HG03066 (cell line): ENCODE data around the gene MARF1.
"Not testable (repeated sequence)": the region's sequence is repeated elsewhere in the genome, so short reads cannot be mapped to it uniquely, and the experiment has no call there.

Source experiments
- ATAC-seq: cut with Tn5 transposase; IDR thresholded peaks from one replicate; pipeline ENCODE4 v1.9.1; 2021; ENCODE audit warnings: low read depth; ENCODE audit not compliant: unreplicated experiment

The MARF1 gene

DNA sequence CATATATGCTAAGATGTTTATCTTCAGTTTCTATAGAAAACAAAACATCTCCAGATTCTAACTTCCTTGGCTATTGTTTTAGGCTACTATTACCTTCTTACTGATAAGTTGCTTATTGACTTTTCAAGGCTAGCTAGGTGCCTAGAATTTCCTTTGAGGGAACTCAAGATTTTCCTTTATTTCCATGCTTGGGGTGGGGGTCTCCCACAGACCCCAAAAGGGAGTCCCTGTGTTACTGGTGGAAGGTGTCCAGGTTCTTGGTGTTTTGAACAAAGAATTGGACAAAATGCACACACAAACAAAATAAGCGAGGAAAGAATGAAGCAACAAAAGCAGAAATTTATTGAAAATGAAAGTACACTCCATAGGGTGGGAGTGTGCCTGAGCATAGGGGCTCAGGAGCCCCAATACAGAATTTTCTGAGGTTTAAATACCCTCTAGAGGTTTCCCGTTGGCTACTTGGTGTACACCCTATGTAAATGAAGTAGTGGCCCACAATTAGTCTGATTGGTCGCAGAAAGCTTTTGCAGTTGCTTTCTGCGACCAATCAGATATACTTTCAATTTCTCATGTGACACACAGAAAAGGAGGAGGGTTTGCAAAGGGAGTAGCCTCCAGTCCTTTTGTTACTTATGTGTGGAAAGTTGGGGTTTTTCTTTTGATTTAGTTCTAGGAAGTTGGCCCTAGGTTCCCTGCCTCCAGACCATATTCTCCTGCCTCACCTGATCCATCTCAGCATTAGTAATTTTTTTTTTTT lies 67.5 kb downstream of the MARF1 start:
- no peak for ATAC-seq

DNA sequence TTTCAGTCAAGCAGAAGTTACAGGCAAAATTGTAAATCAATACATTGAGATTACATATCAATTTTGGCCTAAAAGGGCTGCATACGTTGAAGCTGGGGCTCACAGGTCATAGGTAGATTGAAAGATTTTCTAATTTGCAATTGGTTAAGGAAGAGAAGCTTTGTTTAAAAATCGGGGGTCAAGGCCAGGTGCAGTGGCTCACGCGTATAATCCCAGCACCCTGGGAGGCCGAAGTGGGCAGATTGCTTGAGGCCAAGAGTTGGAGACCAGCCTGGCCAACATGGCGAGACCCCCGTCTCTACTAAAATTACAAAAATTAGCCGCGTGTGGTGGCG lies 68.4 kb downstream of the MARF1 start:
- no peak for ATAC-seq

DNA sequence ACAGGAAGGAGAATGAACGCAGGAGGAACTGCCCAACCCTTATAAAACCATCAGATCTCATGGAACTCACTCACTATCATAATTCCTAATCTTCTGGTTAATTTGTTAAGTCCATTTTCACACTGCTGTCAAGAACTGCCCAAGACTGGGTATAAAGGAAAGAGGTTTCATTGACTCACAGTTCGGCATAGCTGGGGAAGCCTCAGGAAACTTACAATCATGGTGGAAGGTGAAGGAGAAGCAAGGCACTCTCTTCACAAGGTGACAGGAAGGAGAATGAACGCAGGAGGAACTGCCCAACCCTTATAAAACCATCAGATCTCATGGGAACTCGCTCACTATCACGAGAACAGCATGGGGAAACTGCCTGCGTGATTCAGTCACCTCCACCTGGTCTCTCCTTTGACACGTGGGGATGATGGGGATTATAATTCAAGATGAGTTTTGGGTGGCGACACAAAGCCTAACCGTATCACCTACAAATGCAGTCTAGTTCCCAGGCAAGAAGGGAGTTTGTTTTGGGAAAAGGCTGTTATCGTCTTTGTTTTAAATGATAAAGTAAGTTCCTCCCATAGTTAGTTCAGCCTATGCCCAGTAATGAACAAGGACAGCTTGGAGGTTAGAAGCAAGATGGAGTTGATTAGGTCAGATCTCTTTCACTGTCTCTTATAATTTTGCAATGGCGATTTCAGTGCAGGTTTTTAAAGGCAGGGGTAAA lies 68.9 kb downstream of the MARF1 start:
- not testable (repeated sequence) for ATAC-seq

DNA sequence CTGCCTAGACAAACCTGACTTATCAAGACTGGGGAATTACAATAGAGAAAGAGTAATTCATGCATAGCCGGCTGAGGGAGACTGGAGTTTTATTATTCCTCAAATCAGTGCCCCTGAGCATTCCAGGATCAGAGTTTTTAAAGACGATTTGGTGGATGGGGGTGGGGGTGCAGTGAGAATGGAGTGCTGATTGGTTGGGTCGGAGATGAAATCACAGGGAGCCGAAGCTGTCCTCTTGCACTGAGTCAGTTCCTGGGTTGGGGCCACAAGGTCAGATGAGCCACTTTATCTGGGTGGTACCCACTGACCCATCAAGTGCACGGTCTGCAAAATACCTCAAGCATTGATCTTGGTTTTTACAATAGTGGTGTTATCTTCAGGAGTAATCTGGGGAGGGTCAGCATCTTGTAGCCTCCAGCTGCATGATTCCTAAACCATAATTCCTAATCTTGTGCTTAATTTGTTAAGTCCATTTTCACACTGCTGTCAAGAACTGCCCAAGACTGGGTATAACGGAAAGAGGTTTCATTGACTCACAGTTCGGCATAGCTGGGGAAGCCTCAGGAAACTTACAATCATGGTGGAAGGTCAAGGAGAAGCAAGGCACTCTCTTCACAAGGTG lies 69.6 kb downstream of the MARF1 start:
- no peak for ATAC-seq

DNA sequence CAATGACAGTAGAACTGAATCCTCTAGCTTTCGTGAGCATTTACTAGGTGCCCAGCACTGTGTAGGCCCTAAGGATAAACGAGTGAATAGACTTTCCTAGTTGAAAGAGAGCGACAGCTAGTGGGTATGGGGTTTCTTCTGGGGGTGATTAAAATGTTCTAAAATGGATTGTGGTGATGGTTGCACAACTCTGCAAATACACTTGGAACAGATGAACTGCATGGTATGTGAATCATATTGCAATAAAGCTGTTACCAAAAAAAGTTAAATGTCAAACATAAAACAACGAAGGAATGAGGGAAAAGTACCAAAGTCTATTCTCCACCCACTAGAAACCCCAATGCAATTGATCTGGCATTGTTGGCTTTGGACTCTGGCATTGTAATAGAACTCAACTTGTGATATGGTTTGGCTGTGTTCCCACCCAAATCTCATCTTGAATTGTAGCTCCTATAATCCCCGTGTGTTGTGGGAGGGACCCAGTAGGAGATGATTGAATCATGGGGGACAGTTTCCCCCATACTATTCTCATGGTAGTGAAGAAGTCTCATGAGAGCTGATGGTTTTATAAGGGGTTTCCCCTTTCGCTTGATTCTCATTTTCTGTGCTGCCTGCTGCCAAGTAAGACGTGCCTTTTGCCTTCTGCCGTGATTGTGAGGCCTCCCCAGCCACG lies 70.5 kb downstream of the MARF1 start:
- ATAC-seq, result no peak

DNA sequence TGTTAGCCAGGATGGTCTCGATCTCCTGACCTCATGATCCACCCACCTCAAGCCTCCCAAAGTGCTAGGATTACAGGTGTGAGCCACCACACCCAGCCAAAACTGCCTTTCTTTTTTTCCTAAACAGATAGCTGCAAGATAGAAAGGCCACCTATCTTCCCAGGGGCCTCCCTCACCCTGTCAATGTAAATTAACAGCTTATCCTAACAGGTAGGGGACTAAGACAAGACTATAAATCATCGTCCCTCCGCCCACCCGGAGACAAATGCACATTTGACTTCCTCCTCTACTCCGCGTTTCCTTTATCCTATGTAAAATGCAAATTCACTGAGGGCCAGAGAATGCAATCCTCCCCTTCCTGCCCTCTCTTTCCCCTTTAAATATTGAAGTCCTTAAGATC lies 71.4 kb downstream of the MARF1 start:
- no peak for ATAC-seq

DNA sequence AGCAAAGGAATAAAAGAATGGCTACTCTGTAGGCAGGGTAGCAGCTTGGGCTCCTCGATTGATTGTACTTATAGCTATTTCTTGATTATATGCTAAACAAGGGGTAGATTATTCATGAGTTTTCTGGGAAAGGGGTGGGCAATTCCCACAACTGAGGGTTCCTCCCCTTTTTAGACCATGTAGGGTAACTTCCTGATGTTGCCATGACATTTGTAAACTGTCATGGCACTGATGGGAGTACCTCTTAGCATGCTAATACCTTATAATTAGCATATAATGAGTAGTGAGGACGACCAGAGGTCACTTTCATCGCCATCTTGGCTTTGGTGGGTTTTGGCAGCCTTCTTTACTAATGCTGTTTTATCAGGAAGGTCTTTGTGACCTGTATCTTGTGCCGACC lies 72.3 kb downstream of the MARF1 start:
- not testable (repeated sequence) for ATAC-seq

DNA sequence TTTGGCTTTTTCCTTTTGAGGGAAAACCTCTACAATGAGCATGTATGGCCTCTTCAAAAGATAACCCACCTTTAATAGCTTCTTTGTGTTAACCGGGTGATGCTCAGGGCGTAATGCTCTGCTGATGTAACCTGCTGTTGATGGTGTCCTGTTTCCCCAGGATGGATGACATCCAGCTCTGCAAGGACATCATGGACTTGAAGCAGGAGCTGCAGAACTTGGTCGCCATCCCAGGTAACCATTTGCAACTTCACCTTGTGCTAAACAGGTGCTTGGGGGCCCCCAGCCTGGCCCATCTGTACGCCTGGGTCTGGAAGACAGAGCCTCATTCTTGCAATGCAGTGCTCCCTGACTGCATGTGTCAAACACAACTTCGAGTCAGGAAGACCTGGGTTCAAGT lies 75.1 kb downstream of the MARF1 start:
- ATAC-seq, result no peak

DNA sequence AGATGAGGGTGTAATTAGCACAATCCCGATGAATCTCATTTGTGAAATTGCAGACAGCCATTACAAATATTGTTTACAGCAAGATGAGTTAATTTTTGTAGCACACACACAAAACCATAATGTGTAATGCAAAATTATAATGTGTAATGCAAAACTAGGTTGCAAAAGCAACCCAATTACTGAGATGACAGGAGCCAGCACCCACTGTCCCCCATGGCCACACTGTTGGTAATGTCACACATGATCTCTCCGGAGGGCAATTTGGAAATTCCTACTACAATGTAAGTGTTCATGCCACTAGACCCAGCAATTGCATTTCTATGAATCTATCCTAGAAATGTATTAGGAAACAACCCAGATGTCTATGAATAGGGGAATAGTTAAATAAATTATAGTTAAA lies 76.9 kb downstream of the MARF1 start:
- no peak for ATAC-seq

DNA sequence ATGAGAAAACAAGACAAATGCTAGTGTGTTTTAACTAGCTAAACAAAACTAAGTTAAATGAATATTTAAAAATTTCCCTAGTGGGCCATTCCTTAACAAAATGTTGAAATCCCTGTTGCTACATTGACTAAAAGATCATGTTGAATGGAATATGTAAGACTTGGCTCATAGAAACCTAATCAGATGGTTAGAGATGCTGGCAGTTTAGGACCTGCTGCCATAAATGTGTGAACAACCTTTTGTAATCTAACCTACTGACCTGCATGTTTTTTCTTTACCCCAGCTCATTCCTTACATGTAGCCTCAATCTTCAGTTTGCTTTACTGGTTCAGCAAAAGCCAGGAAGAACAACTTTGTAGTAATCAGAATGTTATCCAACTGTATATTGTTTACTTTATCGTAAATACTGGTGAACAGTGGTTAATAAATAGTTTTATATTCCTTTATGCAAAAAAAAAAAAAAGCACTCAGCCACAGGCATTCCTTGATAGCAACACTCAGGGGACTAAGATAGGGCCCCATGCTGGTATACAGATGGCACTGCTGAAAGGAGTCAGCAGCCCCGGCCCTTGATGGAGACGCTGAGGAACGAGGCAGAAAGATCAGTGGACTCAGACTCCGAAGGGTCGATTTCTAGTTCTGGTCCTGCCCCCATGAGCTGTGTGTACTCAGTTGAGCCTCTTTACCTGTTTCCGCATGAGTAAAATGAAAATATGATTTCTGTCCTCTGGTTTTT lies 78.2 kb downstream of the MARF1 start:
- ATAC-seq, result no peak

DNA sequence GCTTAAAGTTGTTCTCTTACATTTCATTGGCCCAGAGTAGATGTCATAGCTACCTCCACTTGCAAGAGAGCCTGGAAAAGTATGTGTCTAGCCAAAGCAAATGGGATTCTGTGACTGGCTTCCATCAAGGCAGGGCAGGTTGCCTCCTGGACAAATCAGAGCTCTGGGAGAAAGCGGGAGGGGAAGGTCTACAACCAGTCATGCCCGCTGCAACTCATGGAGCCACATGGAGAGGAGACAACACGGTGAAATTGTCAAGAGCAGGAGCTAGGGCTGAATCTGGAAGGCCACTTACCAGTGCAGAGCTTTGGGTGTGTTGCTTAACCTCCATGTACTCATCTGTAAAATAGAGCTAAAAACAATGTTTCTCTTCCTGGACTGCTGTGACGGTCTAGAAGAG lies 83.8 kb downstream of the MARF1 start:
- ATAC-seq, result no peak

DNA sequence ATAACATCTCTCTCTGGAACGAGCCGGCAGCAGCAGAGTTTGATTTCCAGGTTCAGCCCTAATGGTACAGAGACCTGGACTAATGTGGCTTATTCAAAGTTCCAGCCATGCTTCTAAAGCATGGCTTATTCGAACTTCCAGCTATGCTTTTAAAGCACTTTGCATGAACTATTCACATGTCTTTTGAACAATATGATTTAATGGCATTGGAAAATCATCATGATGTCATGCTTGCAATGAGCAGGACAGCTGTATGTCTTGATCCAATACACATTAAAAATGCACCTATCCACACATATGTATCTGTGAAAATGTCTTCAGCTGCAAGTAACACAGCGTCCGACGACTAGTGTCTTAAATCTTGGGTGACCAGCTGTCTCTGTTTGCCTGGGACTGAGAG lies 85.7 kb downstream of the MARF1 start:
- no peak for ATAC-seq

DNA sequence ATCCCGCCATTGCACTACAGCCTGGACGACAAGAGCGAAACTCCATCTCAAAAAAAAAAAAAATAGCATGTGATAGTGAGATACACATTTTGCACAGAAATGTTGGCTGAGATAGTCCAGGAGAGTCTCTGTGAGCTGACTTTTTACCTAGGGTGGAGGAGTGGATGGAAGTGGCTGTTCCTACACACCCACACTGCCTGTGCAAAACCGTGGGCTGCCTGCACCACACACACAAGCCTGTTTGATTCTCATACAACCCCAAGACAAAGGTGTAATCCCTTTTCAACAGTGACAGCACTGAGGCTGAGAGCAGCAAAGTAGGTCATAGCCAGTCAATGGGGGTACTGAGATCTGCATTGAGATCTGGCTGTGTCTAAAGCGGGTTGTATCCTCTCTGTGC lies 86.8 kb downstream of the MARF1 start:
- no peak for ATAC-seq

DNA sequence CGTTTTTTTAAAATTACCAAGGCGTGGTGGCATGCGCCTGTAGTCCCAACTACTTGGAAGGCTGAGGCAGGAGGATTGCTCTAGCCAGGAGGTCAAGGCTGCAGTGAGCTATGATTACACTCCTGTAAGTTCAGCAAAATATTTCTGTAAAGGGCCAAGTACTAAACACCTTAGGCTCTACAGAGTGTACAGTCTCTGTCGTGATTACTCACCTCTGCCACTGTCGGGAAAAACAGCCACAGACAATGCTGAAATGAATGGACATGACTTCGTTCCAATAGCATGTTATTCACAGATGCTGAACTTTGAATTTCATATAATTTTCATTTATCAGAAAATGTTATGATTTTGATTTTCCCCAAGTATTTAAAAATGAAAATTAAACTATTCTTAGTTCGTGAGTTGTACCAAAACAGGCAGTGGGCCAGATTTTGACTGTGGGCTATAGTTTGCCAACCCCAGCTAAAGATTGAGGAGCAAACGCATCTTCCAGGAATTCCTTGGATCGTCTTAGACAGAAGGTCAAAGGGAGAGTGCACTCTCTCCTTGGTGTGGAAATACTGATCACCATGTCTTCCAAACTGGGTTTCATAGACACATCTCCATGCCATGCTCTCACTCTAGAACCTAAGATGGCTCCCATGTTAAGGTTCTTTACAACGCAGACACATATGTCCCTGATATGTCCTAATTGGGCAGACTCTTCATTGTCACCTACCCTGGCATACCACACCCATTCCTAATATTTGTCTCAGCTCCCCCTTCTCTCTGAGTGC lies 89.5 kb downstream of the MARF1 start:
- ATAC-seq, result no peak

DNA sequence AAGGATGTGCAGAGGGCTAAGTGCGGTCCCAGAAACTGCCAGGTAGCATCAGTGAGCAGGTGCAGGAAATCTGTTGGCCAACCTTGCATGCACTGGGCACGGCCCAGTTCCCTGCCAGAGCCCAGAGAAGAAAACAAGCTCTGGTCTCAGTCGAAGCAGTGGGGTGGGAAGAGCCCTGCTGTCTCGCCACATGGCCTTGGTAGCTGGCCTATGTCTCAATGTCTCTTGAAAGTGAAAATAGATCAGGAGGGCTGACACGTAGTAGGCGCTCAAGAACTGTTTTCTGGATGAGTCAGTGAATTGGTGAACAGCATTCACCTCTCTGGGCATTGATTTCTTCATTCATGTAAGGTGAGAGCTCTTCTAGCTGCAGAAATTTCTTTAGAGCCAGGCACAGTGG lies 90.4 kb downstream of the MARF1 start:
- no peak for ATAC-seq

DNA sequence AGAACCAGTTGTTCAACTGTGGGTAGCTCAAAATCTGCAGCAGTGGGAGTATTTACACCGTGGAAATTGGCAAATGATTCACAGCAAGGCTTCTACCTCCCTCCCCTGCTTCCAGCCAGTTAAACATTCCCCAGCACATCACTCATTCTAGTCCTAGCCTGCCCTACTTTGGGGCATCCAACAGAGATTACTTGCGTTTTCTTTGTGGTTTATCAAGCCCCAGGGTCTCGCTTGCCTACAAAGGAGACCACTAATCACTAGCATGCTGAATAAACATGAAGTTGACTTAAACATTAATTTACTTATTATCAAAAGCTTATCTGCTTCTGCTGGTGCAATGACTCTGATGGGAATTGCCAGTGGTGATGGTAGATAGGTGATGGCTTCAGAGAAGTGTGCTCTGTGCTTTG lies 94.5 kb downstream of the MARF1 start:
- no peak for ATAC-seq

DNA sequence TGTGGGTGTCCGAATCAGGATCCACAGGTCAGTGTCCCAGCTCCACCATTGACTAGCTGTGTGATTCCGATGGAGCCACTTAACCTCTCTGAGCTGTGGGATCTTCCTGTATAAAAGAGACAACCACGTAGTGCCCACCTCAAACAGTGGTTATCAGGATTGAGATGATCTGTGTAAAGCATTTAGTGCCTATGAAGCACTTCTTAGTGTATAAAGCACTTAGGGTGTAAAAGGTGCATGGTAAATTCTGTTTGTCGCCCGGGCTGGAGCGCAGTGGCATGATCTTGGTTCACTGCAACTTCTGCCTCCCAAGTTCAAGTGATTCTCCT lies 95.2 kb downstream of the MARF1 start:
- no peak for ATAC-seq

DNA sequence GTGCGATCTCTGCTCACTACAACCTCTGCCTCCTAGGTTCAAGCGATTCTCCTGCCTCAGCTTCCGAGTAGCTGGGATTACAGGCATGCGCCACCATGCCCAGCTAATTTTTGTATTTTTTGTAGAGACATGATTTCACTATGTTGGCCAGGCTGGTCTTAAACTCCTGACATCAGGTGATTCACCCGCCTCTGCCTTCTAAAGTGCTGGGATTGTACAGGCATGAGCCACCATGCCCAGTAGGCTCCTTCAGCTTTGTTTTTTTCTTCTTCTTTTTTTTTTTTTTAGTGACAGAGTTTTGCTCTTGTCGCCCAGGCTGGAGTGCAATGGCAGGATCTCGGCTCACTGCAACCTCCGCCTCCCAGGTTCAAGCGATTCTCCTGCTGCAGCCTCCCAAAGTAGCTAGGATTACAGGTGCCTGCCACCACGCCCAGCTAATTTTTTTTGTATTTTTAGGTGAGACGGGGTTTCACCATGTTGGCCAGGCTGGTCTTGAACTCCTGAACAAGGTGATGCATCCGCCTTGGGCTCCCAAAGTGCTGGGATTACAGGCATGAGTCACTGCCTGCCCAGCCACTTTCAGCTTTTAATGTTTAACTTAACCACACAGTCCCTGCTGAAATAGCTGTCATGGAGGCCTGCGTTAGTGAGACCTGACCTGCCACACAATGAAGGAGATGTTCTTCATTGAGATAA lies 95.7 kb downstream of the MARF1 start:
- ATAC-seq, result not testable (repeated sequence)

DNA sequence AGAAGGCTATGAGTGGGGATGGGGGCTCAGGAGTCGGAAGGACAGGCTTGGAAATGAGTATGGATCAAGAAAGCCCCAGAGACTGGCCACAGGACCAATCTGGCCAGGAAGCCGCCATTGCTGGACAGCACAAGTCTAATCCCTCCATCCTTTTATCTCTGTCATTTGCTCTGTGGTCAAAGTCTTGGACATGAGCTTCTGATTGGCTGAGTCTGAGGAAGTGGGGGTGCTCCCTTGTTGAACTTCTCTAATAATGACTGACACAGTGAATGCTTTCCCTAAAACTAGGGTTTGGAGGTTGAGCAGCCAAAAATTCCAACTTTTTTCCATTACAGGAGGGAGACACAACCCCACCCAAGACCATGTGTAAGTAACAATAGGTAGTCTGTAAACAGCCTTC lies 97.4 kb downstream of the MARF1 start:
- ATAC-seq, result no peak

DNA sequence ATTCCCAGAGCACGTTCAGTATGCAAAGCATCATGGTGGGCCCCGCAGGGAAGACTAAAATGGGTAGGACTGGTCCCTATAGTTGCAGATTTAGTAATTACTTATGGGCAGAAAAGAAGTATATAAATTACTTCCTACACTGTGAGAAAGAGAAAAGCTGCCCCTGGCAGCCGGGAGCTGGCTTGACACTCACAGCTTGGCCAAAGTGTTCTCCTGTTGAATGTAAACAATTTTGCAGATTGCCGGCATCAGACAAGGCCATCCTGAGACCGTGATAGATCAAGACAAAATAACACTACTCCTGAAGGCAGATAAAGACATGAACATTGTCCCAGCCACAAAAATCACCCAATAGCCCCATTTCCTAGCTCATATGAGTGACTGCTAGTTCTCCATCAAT lies 98.5 kb downstream of the MARF1 start:
- ATAC-seq, result no peak
